C4-2B (cell line): Measurements from ENCODE around the gene ANXA4.

ENCODE experiments used
- ZFX ChIP-seq: fragments of 450-650 bp; IDR thresholded peaks from 2 replicates; pipeline ENCODE4 v1.6.1; 2017
- TF ChIP-seq, protein P1 (sequence below): fragments of 450-650 bp; conservative IDR thresholded peaks from 2 replicates; pipeline ENCODE4 v1.5.1; 2017; ENCODE audit warnings: mild to moderate bottlenecking

DNA sequence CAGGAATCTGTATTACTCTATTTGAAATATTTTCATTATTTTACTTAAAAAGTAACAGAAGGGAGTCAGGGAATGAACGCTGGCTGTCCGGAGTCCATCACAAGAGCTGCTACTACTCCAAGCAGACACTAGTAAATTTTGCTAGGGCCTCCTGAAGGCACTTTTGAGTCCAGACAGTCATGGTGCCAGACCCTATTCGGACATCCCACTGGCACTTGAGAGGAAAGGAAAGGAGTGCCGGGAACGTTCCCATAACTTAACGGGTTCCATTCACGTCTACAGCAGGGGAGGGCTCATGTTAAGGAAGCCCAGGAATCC, 87.0 kb downstream of the ANXA4 start:
- TF ChIP-seq, protein P1, sequence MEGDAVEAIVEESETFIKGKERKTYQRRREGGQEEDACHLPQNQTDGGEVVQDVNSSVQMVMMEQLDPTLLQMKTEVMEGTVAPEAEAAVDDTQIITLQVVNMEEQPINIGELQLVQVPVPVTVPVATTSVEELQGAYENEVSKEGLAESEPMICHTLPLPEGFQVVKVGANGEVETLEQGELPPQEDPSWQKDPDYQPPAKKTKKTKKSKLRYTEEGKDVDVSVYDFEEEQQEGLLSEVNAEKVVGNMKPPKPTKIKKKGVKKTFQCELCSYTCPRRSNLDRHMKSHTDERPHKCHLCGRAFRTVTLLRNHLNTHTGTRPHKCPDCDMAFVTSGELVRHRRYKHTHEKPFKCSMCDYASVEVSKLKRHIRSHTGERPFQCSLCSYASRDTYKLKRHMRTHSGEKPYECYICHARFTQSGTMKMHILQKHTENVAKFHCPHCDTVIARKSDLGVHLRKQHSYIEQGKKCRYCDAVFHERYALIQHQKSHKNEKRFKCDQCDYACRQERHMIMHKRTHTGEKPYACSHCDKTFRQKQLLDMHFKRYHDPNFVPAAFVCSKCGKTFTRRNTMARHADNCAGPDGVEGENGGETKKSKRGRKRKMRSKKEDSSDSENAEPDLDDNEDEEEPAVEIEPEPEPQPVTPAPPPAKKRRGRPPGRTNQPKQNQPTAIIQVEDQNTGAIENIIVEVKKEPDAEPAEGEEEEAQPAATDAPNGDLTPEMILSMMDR: no peak
- TF ChIP-seq ZFX: no peak
